GM19467 (cell line): ENCODE results near the gene OR10T2.
"Not testable (repeated sequence)": the region's sequence is repeated elsewhere in the genome, so short reads cannot be mapped to it uniquely, and the experiment has no call there.

Experiments
- ATAC-seq: cut with Tn5 transposase; IDR thresholded peaks from one replicate; pipeline ENCODE4 v1.9.1; 2021; ENCODE audit warnings: mild to moderate bottlenecking, moderate library complexity; ENCODE audit not compliant: unreplicated experiment

The OR10T2 gene

DNA sequence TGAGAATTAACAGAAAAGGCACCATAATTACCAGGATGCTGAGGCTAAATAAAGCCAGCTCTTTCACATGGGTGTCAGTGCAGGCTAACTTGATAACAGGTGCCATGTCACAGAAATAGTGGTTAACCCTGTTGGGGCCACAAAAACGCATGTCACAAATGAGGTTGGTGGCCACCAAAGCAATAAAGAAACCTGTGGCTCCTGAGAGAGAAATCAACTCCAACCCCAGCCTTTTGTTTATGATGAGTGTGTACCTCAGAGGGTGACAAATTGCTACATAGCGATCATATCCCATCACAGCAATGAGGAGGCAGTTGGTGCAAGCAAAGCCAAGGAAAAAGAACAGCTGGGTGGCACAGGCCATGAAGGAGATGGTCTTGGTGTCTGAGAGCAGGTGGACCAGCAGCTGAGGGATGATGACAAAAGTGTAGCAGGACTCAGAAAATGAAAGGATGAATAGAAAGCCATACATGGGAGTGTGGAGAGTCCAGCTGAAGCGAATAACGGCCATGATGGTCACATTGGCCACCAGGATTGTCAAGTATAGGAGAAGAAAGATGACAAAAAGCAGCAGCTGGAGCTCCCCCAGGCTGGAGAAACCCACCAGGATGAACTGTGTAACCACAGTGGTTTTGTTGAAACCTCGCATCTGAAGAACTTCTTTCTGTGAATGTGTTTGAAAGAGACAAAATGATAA, at the start of gene OR10T2:
Gene OR10T2 (minus strand): TSS at position 649 of the 697 bp plus-strand sequence. CDS start 0 bp downstream, at position 649.
- ATAC-seq: no peak

GRCh38 chr1:158445376-158445775, 46.1 kb upstream of the OR10T2 start:
- ATAC-seq: no peak

DNA sequence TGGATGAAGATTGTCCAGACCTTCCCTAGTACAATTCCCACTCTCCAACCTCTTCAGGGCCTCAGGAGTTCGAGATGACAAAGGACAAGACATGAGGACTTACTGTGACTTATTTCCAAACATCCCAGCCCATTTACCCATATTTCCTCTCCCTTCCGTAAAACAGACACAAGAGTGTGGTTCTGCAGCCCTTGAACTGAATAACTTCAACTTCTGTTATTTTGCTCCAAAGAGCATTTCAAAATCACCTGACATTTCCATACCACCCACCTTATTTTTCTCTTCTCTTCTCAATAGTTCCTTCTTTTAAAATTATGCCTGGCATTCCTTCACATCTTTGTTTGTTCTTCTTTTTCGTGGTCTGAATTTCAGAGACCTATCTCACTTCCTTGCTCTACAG, 35.5 kb upstream of the OR10T2 start:
- ATAC-seq: no peak

DNA sequence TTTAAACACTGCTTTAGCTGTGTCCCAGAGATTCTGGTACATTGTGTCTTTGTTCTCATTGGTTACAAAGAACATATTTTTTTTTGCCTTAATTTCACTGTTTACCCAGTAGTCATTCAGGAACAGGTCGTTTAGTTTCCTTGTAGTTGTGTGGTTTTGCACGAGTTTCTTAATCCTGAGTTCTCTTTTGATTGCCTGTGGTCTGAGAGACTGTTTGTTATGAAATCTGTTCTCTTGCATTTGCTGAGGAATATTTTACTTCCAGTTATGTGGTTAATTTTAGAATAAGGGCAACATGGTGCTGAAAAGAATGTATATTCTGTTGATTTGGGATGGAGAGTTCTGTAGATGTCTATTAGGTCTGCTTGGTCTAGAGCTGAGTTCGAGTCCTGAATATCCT, 30.9 kb upstream of the OR10T2 start:
- ATAC-seq: not testable (repeated sequence)

DNA sequence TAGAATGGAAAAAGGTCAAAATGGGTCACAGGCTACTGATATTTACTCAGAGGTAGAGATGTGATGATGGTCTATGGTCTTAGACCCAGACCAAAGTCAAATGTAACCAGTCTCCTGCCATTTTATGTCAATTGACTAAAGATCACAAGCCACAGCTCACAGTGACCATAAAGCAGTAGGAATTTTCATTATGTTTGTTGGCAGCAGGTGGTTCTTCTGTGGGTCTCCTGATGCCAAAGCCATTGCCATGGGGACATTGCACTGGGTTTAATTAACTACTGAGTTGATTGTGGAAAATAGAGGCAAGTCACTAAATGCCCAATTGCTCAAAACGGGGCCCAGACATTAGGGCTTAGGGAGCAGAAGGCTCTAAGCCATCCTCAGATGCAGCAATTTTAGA, 26.9 kb upstream of the OR10T2 start, which contains the start of gene OR10K2:
Gene OR10K2 (minus strand): TSS at position 101 of the 400 bp plus-strand sequence. CDS start 5,371 bp downstream, outside the sequence.
- ATAC-seq: no peak

DNA sequence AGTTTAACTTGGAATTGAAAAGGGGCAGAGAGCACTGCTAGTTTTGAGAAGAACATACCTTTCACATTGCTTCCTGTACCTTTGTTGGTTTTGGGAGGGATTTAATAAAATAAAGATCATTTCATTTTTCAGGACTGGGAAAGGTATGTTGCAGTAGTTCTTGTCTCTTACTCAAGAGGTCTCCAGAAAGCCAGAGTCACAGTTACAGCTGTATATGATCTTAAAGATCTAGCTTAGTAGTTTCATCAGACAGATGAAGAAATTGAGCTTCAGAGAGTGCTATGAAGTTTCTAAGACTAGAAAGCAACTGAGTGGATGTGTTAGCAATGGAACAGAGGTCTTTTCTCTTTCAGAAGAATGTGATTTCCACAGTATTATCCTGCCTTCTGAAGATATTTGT, 25.8 kb upstream of the OR10T2 start:
- ATAC-seq: no peak

GRCh38 chr1:158422212-158422611, 22.9 kb upstream of the OR10T2 start:
- no peak for ATAC-seq

DNA sequence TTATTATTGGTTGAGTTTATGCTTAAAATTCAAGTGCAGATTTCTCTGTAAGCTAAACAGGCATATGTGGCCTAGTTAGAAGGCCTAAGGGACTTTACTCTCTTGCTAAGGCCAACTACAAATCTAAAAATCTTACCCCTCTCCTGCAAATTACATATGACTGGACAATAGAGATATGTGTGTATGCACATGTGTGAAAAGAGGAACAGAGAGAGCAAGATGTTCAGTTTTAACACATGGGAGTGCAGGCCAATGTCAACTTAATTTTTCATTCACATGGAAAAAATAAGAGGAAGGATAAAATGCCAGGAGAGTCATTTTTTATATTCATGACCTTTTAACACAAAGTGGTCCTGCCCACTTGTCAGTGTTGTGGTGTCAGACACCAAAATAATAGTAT, 18.3 kb upstream of the OR10T2 start:
- ATAC-seq: no peak

- no peak for ATAC-seq
Observed at GRCh38 chr1:158414651-158415345, 15.5 kb upstream of the OR10T2 start.

- ATAC-seq: no peak
Observed at GRCh38 chr1:158407092-158407491, 7.8 kb upstream of the OR10T2 start.

DNA sequence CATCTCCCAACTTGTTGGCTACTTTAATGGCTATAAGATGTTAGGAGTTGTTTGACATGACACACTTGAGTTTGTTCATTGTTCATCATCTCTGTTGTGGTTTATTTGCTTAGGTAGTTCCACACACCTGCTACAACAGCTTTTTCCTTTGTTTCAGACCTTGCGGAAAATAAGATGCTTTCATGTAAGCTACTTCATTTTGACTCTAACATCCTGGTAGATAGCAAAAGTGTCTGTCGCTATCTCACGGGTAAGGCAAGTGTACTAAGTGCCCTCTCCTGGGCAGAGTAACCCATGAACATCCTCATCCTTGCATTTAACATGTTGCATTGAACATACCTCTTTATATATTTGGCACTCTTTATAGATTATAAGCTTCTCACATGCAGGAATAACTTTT, 1.6 kb upstream of the OR10T2 start:
- no peak for ATAC-seq

DNA sequence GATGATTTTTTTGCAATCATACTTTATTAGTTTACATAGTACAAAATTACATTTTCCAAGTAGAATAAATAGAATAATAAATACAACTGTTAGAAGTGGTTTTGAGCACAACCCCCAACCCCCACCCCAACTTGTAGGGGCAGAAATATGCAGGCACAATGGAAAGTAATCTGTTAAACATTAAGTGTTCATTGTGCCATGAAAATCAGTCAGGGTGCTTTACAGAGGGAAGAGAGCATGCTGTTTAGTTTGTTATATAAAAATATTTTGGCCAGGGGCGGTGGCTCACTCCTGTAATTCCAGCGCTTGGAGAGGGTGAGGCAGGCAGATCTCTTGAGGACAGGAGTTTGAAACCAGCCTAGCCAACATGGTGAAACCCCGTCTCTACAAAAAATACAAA, 2.6 kb downstream of the OR10T2 start:
- no peak for ATAC-seq

DNA sequence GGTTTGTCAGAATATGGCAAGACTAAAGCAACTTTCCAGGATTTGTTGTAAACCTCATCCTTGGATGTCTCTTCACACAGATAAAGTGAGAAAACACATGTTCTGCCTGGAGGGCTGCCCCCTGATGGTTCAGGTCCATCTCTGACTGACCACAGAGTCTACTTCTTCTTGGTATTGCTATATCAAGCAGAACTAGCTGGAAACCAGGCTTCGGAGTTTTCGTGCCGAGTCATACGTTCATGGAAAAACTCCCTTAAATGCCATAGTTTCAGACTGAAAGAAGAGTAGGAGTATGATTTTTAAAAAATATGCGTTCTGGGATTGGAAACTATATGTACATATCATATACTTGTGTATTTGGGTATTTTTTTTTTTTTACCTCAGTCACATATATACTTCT, 5.8 kb downstream of the OR10T2 start:
- ATAC-seq: no peak

DNA sequence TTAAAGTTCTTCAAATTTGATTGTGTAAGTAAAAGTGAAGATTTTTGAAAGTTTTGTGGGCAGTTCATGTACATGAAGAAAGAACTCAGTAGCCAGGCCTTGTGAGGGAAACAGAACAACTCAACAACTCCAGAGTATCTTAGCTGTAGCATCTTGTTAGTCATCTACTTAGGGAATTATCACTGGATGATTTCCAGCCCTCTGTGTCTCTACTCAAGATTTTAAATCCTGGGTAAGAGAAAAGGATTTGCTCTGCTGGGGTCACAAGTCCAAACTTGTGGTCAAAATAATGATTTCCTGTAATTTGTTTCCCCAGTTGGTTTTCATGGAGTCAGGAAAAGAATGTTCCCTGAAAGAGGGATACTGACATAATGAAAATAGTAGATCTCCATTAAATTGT, 8.2 kb downstream of the OR10T2 start:
- no peak for ATAC-seq

DNA sequence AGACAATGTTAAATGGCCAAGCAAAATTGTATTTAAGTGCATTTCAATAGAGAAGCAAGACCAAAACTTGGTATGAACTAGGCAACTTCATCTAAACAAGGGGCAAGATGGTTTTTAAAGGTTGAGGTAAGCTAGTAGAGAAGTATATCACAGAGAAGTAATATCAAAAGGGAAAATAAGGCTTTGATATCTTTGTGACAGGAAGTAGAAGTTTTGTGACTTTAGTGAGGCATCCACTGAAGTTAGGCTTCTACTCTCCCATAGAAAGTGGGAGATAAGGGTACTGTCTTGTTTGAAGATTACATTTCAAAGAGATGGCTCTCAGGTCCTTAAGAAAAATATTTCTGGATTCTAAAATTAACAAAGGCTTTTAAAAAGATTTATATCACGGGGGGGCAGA, 8.9 kb downstream of the OR10T2 start:
- no peak for ATAC-seq

- ATAC-seq: no peak
Observed at GRCh38 chr1:158374860-158375259, 24.4 kb downstream of the OR10T2 start.

GRCh38 chr1:158374101-158374500, 25.2 kb downstream of the OR10T2 start:
- not testable (repeated sequence) for ATAC-seq

- ATAC-seq: peak; percentile 80
Observed at GRCh38 chr1:158371188-158371953, 27.9 kb downstream of the OR10T2 start.

GRCh38 chr1:158366783-158367182, 32.5 kb downstream of the OR10T2 start:
- ATAC-seq: no peak

DNA sequence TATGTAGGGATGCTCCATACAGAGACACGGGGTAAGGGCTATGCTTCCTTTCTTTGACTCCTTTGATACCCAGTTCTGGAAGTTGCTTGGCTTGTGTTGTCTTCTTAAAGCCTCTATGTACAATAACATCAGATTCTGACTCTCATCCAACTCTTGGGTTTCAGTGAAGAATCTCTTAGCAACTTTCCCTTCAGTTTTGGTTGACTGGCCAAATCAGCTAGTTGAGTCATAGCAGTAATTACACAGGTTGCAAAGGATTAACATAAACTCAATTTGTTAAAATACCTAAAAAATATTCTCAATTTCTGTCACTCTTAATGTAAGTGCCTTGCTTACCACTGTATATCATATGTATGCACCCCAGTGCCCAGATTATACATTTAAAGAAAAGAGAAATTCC, 36.3 kb downstream of the OR10T2 start:
- no peak for ATAC-seq

DNA sequence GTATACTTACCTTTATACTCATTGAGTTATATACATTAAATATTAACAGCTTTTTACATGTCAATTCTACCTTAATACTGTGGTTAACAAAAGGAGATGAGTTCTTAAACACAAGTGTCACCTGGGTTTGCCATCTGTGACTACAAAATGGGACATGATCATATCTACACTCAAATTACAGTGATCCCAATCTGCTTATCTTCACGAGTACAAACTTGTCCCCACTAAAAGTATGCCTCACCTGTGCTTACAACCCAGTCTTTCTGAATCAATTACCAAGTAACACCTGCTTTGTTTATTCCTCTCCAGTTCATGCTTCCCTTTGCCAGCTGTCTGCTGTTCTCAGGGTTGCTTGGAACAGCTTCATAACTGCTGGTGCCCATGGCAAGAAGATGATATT, 36.8 kb downstream of the OR10T2 start:
- ATAC-seq: no peak

- no peak for ATAC-seq
Observed at GRCh38 chr1:158357441-158357840, 41.8 kb downstream of the OR10T2 start.
